ENCODE results near the gene PLPPR3.

DNA sequence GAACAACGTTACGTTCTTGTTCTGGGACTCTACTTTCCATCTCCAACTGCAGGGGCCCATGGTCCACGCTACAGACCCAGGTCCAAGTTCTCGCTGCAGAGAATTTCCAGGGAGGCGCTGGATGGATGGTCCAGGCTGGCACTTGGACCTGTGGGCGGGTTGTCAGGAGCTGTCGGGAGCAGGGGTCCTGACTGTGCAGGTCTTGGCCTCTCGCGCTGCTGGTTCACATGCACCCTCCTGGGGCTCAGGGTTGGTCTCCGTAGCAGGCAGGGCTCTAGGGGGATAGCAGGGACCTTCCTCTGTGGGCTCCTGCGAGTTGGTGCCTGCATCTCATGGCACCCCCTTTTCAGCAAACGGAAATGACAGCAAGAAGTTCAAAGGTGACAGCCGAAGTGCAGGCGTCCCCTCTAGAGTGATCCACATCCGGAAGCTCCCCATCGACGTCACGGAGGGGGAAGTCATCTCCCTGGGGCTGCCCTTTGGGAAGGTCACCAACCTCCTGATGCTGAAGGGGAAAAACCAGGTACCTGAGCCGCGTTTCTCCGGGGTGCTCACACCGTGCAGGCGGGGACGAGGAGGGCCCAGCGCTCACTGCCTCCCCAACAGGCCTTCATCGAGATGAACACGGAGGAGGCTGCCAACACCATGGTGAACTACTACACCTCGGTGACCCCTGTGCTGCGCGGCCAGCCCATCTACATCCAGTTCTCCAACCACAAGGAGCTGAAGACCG lies 17.9 kb downstream of the PLPPR3 start:
- TF ChIP-seq, protein P1, sequence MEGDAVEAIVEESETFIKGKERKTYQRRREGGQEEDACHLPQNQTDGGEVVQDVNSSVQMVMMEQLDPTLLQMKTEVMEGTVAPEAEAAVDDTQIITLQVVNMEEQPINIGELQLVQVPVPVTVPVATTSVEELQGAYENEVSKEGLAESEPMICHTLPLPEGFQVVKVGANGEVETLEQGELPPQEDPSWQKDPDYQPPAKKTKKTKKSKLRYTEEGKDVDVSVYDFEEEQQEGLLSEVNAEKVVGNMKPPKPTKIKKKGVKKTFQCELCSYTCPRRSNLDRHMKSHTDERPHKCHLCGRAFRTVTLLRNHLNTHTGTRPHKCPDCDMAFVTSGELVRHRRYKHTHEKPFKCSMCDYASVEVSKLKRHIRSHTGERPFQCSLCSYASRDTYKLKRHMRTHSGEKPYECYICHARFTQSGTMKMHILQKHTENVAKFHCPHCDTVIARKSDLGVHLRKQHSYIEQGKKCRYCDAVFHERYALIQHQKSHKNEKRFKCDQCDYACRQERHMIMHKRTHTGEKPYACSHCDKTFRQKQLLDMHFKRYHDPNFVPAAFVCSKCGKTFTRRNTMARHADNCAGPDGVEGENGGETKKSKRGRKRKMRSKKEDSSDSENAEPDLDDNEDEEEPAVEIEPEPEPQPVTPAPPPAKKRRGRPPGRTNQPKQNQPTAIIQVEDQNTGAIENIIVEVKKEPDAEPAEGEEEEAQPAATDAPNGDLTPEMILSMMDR (IDR thresholded peaks at IDR 0.05 in 4 of 5, conservative IDR thresholded peaks at IDR 0.05 in 1 of 5): no peak
- no peak for TF ChIP-seq POLR2A (IDR thresholded peaks at IDR 0.05)

Measured in gastrocnemius medialis (tissue), 4 donors.